H4 (cell line): ENCODE data around the gene ZFPM1. TPM values are rescaled to one million over a fixed set of nuclear protein-coding genes. Genes with fewer than 3 reads are reported as not detected.

Experiments used
- DNase-seq: peaks from one replicate; pipeline ENCODE4 v3.0.0-alpha.2; 2015; ENCODE audit warnings: low spot score
- total RNA-seq: library from RNA; depleted of rRNA; stranded (reverse); fragments of >200 nt; shearing (Covaris generic); gene quantifications from 2 replicates; pipeline ENCODE4 v1.2.3, GENCODE V29; 2014

ZFPM1 gene
- total RNA-seq, 1 experiment from 2014 or later = 0.29 TPM

GRCh38 chr16:88560714-88561484, 107.8 kb downstream of the ZFPM1 start:
- DNase-seq = no peak

DNA sequence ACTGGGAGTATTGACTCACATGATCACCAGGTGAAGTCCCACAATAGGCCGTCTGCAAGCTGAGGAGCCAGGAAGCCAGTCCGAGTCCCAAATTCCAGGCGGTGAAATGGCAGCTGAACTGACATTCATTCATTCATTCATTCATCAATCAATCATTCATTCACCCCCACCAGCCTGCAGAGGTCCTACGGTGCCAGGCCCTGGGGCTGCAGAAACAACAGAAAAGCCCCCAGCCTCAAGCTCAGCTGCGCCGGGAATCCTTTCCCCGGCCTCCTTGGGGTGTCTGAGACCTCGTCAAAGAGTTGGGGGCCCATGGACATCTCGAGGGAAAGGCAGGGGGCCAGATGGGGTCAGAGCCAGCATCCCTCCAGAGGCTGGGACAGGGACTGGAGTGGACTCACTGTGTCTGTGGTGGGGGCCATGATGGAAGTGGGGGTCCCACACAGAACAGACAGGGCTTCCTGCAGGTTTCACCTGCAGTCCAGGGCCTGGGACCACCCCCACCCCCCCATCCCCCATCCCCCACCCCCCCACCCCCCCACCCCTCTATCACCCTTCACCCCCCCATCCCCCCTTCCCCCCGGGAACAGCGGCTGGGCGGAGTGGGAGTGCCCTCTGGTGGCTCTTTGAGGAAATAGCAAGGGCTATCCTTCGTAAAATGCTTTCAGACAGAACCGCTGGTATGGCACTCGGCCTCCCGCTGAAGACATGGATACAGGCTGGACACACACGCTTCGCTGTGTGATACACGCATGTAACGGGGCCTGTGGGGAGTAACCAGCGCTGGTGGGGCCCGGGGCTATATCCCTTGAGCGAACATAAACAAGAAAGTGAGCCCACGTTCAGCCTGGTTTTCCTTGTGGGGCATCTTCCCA, 108.6 kb downstream of the ZFPM1 start:
- DNase-seq = no peak

DNA sequence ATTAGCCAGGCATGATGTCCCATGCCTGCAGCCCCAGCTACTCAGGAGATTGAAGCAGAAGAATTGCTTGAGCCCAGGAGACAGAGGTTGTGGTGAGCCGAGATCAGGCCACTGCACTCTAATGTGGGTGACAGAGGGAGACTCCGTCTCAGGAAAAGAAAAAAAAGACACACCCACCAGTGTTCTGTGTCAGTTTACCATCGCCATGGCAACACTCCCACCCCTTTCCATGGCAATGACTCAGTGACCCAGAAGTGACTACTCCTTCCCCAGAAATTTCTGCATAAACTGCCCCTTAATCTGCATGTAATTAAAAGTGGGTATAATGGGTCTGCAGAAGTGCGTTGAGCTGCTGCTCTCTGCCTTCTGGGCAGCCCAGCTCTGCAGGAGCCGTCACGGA, 113.1 kb downstream of the ZFPM1 start:
- DNase-seq = no peak

DNA sequence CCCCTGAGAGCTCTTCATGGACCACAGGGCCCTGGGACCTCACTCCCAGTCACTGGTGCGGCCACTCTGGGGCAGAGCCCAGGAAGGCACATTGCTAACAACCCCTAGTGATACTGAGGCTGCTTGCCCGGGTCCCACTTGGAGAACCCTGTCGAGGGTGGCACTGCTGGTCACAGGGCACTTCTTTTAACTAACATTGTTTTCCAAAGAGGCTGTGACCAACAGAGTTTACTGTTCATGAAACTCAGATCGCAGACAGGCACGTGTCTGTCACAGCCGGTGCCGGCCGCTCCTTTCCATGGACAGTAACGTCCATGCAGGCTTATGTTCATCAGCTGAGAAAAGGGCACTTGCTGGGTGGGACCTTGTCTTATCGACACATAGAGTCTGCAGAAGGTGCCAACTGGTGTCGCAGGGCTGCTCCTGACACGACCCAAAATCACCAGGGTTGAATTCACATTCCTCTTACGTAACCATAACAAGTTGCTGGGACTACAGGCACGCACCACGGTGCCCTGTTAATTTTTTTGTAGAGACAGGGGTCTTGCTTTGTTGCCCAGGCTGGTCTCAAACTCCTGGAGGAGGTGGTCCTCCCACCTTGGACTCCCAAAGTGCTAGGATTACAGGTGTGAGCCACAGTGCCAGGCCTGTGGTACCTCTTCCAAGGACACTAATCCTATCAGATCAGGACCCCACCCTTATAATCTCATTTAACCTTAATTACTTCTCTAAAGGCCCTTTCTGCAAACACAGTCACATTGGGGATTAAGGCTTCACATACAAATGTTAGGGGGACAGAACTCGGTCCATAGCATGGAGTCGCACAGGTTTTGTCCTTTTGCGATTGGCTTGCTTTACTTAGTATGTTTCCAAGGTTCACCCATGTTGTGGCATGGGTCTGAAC, 115.9 kb downstream of the ZFPM1 start:
- no peak for DNase-seq

DNA sequence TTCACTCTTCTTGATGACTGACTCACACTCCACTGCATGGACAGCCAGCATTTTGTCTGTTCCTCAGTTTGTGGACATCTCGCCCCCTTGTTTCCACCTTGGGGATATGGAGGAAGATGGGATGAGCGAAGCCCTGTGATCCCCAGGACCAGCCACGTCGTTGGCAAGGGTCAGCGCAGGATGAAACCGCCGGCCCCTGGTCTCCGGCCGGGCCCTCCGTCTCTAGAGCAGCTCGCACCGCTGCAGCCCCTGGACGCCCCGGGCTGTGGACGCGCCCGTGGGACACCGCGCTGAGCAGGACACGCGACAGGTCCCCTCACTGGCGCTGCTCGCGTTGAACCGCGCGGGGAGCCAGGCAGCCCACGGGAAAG, 116.5 kb downstream of the ZFPM1 start:
- DNase-seq = no peak

DNA sequence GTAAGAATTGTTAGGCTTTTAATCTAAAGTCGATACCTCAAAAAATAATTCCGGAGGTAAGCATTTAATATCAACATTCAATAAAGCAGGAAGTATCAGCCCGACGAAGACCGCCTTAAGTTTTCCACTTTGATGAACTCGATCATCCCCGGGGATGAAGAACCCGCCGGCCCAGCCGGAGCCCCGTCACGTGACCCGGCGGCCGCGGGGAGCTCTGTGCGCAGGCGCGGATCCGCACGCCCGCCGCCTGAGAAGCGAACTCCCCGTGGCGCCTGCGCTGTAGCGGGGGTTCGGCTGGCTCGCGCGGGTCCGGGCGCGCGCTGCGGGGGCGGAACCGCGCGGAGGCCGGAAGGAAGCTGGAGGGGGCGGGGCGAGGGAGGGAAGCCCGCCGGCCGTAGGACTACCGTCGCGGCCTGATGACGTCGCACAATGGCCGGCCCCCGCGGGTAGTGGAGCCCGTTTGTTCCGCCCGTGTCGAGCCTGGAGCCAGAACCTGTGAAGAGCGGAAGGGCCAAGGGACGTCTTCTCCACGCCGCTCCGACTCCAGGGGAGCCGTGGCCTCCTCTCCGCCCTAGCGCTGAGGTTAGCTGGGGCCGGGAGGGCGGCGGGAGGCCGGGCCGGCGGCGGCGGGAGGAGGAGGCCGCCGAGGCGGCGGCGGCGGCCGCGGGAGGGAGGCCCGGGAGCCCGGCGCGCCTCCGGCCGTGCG, 117.1 kb downstream of the ZFPM1 start, which contains the start of gene ZC3H18:
TSS of gene ZC3H18 (plus strand) at position 419 of the 706 bp plus-strand sequence. CDS start 6,721 bp downstream, outside the sequence.
- DNase-seq = peak; percentile 91

DNA sequence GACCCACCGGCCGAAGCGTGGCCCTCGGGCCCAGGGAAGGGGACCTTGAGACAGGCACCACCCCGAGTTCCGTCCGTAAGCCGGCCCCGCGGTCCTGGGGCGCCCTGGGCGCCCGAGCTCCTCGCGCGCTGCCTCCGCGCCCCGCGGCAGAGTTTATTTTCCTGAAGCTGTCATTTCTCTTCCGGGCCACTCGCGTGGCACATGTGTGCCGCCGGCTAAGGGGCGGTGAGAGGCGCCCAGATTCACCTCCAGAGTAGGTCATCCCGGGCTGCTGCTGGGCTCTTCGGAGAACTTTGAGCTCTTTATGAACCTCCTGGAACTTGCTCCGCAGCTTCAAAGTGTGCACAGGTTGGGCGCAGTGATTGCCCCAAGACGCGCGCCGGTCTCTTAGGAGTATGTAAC, 117.6 kb downstream of the ZFPM1 start:
- no peak for DNase-seq

DNA sequence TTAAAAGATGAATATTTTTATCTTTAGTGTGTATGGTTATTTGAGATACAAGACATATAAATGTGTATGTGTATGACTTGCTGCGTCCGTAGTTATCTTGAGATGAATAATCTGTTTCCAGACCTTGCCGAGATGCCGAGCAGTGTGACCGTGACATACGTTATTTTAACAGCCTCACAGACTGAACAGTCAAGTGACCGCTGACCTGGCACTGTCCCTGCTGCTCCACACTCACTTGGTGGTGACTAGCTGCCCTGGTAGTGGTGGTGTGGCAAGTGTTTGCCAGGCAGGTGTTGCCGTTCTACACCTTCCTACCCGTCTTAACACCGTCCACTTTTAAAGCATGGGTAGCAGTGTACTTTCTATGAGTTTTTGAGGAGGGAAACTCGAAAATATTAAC, 122.2 kb downstream of the ZFPM1 start:
- DNase-seq = no peak

GRCh38 chr16:88576307-88576706, 123.2 kb downstream of the ZFPM1 start:
- DNase-seq = no peak

- no peak for DNase-seq
These were observed 124.1 kb downstream of the ZFPM1 start for GRCh38 chr16:88577166-88577565.

DNA sequence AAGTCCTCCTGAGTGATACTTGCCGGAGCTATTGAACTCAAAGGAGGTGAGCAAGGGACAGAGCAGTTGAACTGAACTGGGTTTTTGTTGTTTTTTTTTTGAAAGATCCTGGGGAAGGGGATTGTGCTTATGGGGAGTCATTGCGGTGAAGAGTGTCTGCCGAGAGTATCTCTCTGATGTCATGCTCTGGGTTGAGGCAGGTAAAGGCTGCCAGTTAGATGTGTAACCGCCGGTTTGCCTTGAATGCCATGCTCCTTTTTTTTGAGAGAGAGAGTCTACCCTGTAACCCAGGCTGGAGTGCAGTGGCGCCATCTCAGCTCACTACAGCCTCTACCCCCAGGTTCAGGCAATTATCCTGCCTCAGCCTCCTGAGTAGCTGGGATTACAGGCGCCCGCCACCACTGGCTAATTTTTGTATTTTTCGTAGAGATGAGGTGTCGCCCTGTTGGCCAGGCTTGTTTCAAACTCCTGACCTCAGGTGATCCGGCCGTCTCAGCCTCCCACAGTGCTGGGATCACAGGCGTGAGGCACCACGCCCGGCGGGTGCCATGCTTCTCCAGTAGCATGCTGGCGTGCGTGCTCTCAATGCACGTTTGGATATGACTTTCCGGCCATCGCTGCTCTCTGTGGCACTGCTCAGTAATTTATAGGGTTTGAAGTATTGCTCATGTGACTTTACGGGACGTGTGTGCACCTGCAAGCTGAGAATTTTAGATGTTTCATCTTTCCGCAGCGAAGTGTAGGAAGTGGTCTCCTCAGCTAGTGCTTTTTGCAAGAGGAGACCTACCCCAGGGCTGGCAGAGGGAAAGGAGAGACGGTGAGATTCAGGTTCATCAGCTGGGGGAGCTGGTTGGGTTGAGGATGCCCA, 125.6 kb downstream of the ZFPM1 start:
- no peak for DNase-seq

DNA sequence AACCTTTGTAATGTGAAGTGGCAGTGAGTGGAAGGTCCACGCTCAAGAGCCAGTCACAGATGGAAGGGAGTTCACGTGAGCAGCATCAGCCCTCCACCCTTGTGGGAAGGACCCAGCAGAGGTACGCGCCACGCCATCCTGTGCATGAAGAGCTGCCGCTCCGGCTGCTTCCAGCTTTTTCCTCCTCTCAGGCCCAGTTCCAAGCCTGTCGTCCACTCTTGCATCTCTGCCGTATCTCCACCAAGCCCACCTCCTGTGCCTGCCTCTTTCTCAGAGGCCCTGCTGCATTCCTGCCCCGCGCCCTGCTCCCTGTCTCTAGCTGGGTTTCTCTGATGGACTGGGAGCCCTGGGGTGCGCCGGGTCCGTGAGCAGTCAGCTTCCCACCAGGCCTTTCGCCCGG, 127.3 kb downstream of the ZFPM1 start:
- DNase-seq = no peak

GRCh38 chr16:88581033-88581432, 128.0 kb downstream of the ZFPM1 start:
- no peak for DNase-seq

- no peak for DNase-seq
These were observed 130.0 kb downstream of the ZFPM1 start for GRCh38 chr16:88582912-88583575.

- DNase-seq = no peak
These were observed 131.6 kb downstream of the ZFPM1 start for GRCh38 chr16:88584676-88585075.

GRCh38 chr16:88585269-88585668, 132.2 kb downstream of the ZFPM1 start:
- DNase-seq = no peak

DNA sequence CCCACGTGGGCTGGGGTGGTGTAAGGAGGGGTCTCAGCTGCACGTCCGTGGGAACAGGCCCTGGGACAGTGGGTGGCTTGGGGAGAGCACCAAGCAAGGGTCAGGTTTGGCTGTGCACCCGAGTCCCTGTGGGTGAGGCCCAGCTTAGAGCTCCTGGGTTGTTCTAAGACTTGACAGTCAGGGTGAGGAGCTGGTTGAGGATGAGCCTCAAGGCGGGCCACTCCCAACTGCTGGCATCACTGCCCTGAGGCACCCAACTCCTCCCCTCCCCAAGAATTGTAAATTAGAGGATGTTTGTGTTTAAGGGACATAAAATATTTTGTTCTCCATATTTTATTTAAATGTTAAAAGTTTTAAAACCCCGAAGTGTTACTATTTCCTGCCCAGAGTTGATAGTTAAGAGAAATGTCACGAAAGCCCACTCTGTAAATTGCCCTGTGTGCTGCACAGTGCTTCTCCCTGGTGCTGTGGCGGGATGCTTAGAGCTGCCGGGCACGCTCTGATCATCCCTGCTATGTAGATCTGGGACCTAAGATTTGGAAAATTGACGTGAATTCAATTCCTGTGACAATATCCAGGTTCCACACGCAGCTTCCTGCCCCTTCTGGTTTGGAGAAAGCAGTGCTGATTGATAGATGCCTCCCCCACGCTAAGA, 133.0 kb downstream of the ZFPM1 start:
- DNase-seq = no peak
